GM12892 (cell line): ENCODE measurements around the gene PATJ.

ENCODE experiments used
- POLR2A ChIP-seq: IDR thresholded peaks from 2 replicates; pipeline ENCODE4 v1.6.1; 2011; ENCODE audit warnings: low read depth, low read length, control low read depth
- POLR2AphosphoS5 ChIP-seq: IDR thresholded peaks from 2 replicates; pipeline ENCODE4 v1.6.1; 2011; ENCODE audit warnings: low read depth, low read length, control low read depth
- TAF1 ChIP-seq: IDR thresholded peaks from 2 replicates; pipeline ENCODE4 v1.6.1; 2011; ENCODE audit warnings: low read depth, mild to moderate bottlenecking, control low read depth, low read length, borderline replicate concordance

GRCh38 chr1:61869691-61870109 lies 127.4 kb downstream of the PATJ start:
- TF ChIP-seq POLR2A (no peak), TAF1 (no peak), POLR2AphosphoS5 (no peak)
